T-helper 2 cell treated with Interferon-gamma antibody and Interleukin-4, amounts not matched to agents 5 μg/mL and 100 μg/mL, for 36 hours (primary cell): ENCODE results near the gene CEP83.

ENCODE experiments used
- DNase-seq: peaks from one replicate; pipeline ENCODE4 v3.0.0; 2021; ENCODE audit warnings: low spot score
- H3K27ac Mint-ChIP-seq: one replicate; pipeline ENCODE4 v1.8.0; 2021; ENCODE audit warnings: mild to moderate bottlenecking, mixed read lengths
- H3K27me3 Mint-ChIP-seq: one replicate; pipeline ENCODE4 v1.8.0; 2021; ENCODE audit warnings: low read depth, mixed read lengths
- H3K36me3 Mint-ChIP-seq: one replicate; pipeline ENCODE4 v1.8.0; 2021; ENCODE audit warnings: low read depth, mixed read lengths
- H3K4me1 Mint-ChIP-seq: one replicate; pipeline ENCODE4 v1.8.0; 2021; ENCODE audit warnings: low read depth, mixed read lengths
- H3K4me3 Mint-ChIP-seq: one replicate; pipeline ENCODE4 v1.8.0; 2022; ENCODE audit warnings: mild to moderate bottlenecking, moderate library complexity, mixed read lengths
- H3K9me3 Mint-ChIP-seq: one replicate; pipeline ENCODE4 v1.8.0; 2021; ENCODE audit warnings: mixed read lengths

The CEP83 gene

GRCh38 chr12:94459728-94460615, at the start of gene CEP83:
Gene CEP83, minus strand, starts transcription at chr12:94459867. Its CDS starts 47,377 bp downstream, at chr12:94412490.
- peak; percentile 97 for DNase-seq
- peaks cover 22% of the 10 kb centered on the region for H3K36me3 Mint-ChIP-seq

DNA sequence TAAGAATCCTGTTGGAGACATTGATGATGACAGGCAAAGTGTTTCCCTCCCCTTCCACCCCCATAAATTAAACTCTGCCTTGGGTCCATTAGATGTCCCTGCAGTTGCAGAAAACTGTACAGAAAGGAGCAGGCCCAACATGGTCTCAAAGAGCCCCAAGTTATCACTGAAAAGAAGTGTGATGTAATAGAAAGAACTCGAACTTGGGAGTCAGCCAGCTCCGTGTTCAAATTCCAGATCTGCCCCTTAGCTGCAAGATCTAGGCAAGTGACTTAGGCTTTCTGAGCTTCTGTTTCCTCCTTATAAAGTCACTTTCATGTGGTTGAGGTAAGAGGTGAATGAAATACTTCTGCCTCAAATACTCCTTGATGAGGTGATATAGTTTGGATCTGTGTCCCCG, 49.6 kb upstream of the CEP83 start:
- Mint-ChIP-seq H3K27ac (no peak overlapping the region), H3K36me3 (no peaks in the 10 kb centered on the region), H3K4me1 (no peaks in the 10 kb centered on the region), H3K4me3 (no peak overlapping the region), H3K27me3 (peaks cover 6% of the 10 kb centered on the region), H3K9me3 (no peaks in the 10 kb centered on the region)
- DNase-seq = no peak

More at GRCh38 chr12:94459728-94460615, at the start of gene CEP83:
- peaks cover 16% of the 10 kb centered on the region for H3K9me3 Mint-ChIP-seq
- H3K27me3 Mint-ChIP-seq = peaks cover 13% of the 10 kb centered on the region
- peaks cover 27% of the 10 kb centered on the region for H3K4me1 Mint-ChIP-seq
- H3K4me3 Mint-ChIP-seq = peak within 1 kb of the TSS; percentile 89
- peak within 1 kb of the TSS; percentile 93 for H3K27ac Mint-ChIP-seq

GRCh38 chr12:94507455-94507854, 47.8 kb upstream of the CEP83 start:
- no peaks in the 10 kb centered on the region for H3K4me1 Mint-ChIP-seq
- DNase-seq = no peak
- peaks cover 8% of the 10 kb centered on the region for H3K9me3 Mint-ChIP-seq
- H3K36me3 Mint-ChIP-seq = no peaks in the 10 kb centered on the region
- H3K27me3 Mint-ChIP-seq = peaks cover 6% of the 10 kb centered on the region
- no peak overlapping the region for H3K27ac Mint-ChIP-seq
- no peak overlapping the region for H3K4me3 Mint-ChIP-seq

- Mint-ChIP-seq H3K4me3 (no peak overlapping the region), H3K27ac (no peak overlapping the region), H3K36me3 (no peaks in the 10 kb centered on the region), H3K4me1 (no peaks in the 10 kb centered on the region), H3K9me3 (peaks cover 8% of the 10 kb centered on the region), H3K27me3 (peaks cover 6% of the 10 kb centered on the region)
- DNase-seq = no peak
Observed at GRCh38 chr12:94504386-94504785, 44.7 kb upstream of the CEP83 start.

GRCh38 chr12:94503619-94504018, 44.0 kb upstream of the CEP83 start:
- peaks cover 6% of the 10 kb centered on the region for H3K27me3 Mint-ChIP-seq
- peaks cover 9% of the 10 kb centered on the region for H3K9me3 Mint-ChIP-seq
- DNase-seq = no peak
- no peak overlapping the region for H3K4me3 Mint-ChIP-seq
- no peaks in the 10 kb centered on the region for H3K36me3 Mint-ChIP-seq
- no peak overlapping the region for H3K27ac Mint-ChIP-seq
- H3K4me1 Mint-ChIP-seq = no peaks in the 10 kb centered on the region

- Mint-ChIP-seq H3K9me3 (peaks cover 13% of the 10 kb centered on the region), H3K4me1 (no peaks in the 10 kb centered on the region), H3K27ac (no peak overlapping the region), H3K27me3 (peaks cover 2% of the 10 kb centered on the region), H3K4me3 (no peak overlapping the region), H3K36me3 (no peaks in the 10 kb centered on the region)
- DNase-seq = no peak
Observed at GRCh38 chr12:94500831-94501567, 41.3 kb upstream of the CEP83 start.

GRCh38 chr12:94498698-94499097, 39.0 kb upstream of the CEP83 start:
- no peaks in the 10 kb centered on the region for H3K4me1 Mint-ChIP-seq
- H3K27me3 Mint-ChIP-seq = peaks cover 2% of the 10 kb centered on the region
- H3K36me3 Mint-ChIP-seq = no peaks in the 10 kb centered on the region
- H3K4me3 Mint-ChIP-seq = no peak overlapping the region
- H3K27ac Mint-ChIP-seq = no peak overlapping the region
- H3K9me3 Mint-ChIP-seq = peaks cover 13% of the 10 kb centered on the region
- no peak for DNase-seq

DNA sequence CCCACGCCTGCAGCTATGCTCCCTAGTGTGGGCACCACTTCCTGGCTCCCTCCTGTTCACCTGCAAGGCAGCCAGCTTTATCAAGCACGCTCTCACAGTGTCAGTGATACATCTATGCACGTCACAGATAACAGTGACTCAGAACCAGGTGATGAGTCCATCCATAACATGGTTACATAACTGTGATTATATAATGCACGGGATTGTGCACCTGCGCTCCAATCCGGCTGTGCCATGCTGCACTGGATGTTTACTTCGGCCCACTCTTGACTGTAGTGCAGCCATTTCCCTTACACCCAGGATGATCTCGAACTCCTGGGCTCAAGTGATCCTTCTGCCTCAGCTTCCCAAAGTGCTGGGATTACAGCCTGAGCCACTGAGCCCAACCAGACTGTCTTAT, 38.4 kb upstream of the CEP83 start:
- peaks cover 2% of the 10 kb centered on the region for H3K27me3 Mint-ChIP-seq
- no peak overlapping the region for H3K27ac Mint-ChIP-seq
- H3K9me3 Mint-ChIP-seq = peaks cover 10% of the 10 kb centered on the region
- no peak overlapping the region for H3K4me3 Mint-ChIP-seq
- H3K36me3 Mint-ChIP-seq = no peaks in the 10 kb centered on the region
- no peaks in the 10 kb centered on the region for H3K4me1 Mint-ChIP-seq
- no peak for DNase-seq

GRCh38 chr12:94495445-94496115, 35.9 kb upstream of the CEP83 start:
- Mint-ChIP-seq H3K27me3 (peaks cover 4% of the 10 kb centered on the region), H3K36me3 (no peaks in the 10 kb centered on the region), H3K9me3 (peaks cover 5% of the 10 kb centered on the region), H3K4me3 (no peak overlapping the region), H3K4me1 (no peaks in the 10 kb centered on the region), H3K27ac (no peak overlapping the region)
- no peak for DNase-seq

GRCh38 chr12:94491489-94491888, 31.8 kb upstream of the CEP83 start:
- H3K36me3 Mint-ChIP-seq = no peaks in the 10 kb centered on the region
- H3K9me3 Mint-ChIP-seq = no peaks in the 10 kb centered on the region
- H3K27ac Mint-ChIP-seq = no peak overlapping the region
- no peak for DNase-seq
- peaks cover 10% of the 10 kb centered on the region for H3K27me3 Mint-ChIP-seq
- no peaks in the 10 kb centered on the region for H3K4me1 Mint-ChIP-seq
- no peak overlapping the region for H3K4me3 Mint-ChIP-seq

DNA sequence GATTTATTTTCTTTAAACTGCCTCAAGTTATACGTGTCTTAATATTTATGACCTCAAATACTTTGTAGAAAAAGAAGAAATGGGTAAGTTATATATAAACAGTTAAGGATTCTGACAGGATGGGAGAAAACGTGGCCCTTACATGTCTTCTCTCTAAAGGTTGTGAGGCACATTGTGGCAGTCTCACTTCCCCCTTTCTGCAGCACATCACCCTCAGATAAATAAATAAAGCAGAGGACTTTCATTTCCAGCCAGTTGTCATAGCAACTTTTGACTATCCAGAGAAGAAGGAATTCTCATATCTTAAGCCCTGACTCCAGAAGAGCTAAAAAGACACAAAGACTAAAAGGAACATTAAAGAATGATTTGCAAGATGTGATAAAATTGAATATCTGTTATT, 28.8 kb upstream of the CEP83 start:
- Mint-ChIP-seq H3K36me3 (no peaks in the 10 kb centered on the region), H3K4me1 (no peaks in the 10 kb centered on the region), H3K9me3 (no peaks in the 10 kb centered on the region), H3K27me3 (peaks cover 10% of the 10 kb centered on the region), H3K27ac (no peak overlapping the region), H3K4me3 (no peak overlapping the region)
- no peak for DNase-seq

GRCh38 chr12:94481734-94482133, 22.1 kb upstream of the CEP83 start:
- no peak overlapping the region for H3K4me3 Mint-ChIP-seq
- peaks cover 12% of the 10 kb centered on the region for H3K27me3 Mint-ChIP-seq
- no peaks in the 10 kb centered on the region for H3K36me3 Mint-ChIP-seq
- H3K4me1 Mint-ChIP-seq = no peaks in the 10 kb centered on the region
- DNase-seq = no peak
- no peaks in the 10 kb centered on the region for H3K9me3 Mint-ChIP-seq
- H3K27ac Mint-ChIP-seq = no peak overlapping the region

GRCh38 chr12:94469522-94469921, 9.9 kb upstream of the CEP83 start:
- Mint-ChIP-seq H3K27me3 (peaks cover 5% of the 10 kb centered on the region), H3K4me1 (no peaks in the 10 kb centered on the region), H3K9me3 (no peaks in the 10 kb centered on the region), H3K27ac (no peak overlapping the region), H3K4me3 (no peak overlapping the region), H3K36me3 (no peaks in the 10 kb centered on the region)
- no peak for DNase-seq

DNA sequence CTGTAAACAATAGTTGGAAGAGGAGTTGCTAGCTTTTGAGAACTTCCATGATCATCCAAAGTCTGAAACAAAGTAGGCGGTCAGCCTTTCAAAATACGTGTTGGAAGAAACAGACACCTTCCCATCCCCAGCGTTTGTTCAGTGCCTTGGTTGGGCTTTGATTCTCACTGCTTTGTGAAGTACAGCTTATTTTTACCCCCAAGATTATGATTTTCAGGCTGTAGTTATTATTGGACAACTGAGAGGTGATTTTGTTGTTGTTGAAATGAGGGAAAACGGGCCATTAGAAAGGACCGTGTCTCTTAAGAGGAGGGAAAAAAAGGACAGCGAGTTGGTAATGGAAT, 921 bp upstream of the CEP83 start:
- H3K36me3 Mint-ChIP-seq = peaks cover 17% of the 10 kb centered on the region
- H3K9me3 Mint-ChIP-seq = peaks cover 16% of the 10 kb centered on the region
- H3K27ac Mint-ChIP-seq = peak overlapping the region; percentile 93
- peaks cover 13% of the 10 kb centered on the region for H3K27me3 Mint-ChIP-seq
- peak overlapping the region; percentile 89 for H3K4me3 Mint-ChIP-seq
- H3K4me1 Mint-ChIP-seq = peaks cover 27% of the 10 kb centered on the region
- DNase-seq = no peak
